Activated naive CD4-positive, alpha-beta T cell treated with Interleukin-2 at 50 U/mL for 16 hours (primary cell): ENCODE data around the gene GALNT17.
"Not testable (repeated sequence)": the region's sequence is repeated elsewhere in the genome, so short reads cannot be mapped to it uniquely, and the experiment has no call there.

Experiments
- DNase-seq: peaks from one replicate; pipeline ENCODE4 v3.0.0-alpha.2; 2020

The GALNT17 gene

GRCh38 chr7:71237945-71238344, 106.0 kb downstream of the GALNT17 start:
- DNase-seq, result no peak

DNA sequence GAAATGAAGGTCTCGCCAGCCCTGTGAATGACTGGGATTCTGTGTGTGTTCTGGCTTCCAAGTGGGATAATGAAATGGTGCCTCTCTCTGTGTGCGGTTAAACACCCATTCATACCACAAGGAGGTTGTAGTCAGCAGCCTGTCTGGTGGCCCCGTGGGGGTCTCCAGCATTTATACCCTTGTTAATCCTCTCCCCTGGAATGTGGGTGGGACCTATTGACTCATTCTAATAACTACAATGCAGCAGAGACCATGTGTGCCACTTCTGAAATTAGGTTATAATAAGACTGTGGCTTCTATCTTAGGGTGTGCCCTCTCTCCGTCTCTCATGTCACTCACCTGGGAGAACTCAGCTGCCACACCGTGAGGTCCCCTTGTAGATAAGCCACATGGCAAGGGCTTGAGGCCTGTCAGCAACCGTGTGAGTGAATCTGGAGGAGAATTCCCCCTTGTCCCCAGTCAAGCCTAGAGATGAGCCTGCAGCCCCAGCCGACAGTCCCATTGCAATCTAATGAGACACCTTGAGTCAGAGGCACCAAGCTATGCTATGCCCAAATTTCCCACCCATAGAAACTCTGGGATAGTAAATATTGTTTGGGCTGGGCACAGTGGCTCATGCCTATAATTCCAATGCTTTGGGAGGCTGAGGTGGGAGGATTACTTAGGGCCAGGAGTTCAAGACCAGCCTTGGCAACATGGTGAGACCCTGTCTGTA, 106.8 kb downstream of the GALNT17 start:
- no peak for DNase-seq

GRCh38 chr7:71239586-71240268, 107.8 kb downstream of the GALNT17 start:
- DNase-seq, result no peak

GRCh38 chr7:71243736-71244410, 111.9 kb downstream of the GALNT17 start:
- DNase-seq, result no peak

GRCh38 chr7:71245038-71245437, 113.1 kb downstream of the GALNT17 start:
- DNase-seq, result no peak

DNA sequence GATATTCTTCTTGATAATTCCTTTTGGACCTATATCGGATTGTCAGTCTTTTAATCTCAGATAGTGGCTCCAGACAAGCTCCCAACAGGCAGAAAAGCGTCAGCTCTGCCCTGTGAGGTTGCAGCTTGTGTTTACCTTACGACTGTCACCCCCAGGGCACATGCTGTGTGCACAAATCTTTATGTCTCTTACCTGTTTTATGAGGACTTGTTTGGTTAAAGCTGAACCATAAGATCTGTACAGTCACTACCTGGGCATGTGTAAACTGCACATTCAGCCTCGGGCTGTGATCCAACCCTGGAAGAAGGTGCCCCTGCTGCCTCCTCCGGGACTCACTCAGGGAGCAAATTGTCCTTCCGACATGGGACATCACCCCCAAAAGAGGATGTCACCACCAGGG, 119.8 kb downstream of the GALNT17 start:
- DNase-seq, result no peak

GRCh38 chr7:71254751-71255150, 122.8 kb downstream of the GALNT17 start:
- no peak for DNase-seq

- DNase-seq, result no peak
These were observed 123.7 kb downstream of the GALNT17 start for GRCh38 chr7:71255537-71256178.

- no peak for DNase-seq
These were observed 129.1 kb downstream of the GALNT17 start for GRCh38 chr7:71261066-71261465.

- DNase-seq, result not testable (repeated sequence)
These were observed 130.9 kb downstream of the GALNT17 start for GRCh38 chr7:71262834-71263233.

GRCh38 chr7:71264005-71264404, 132.1 kb downstream of the GALNT17 start:
- DNase-seq, result no peak

GRCh38 chr7:71266912-71267311, 135.0 kb downstream of the GALNT17 start:
- no peak for DNase-seq

GRCh38 chr7:71267734-71268469, 136.0 kb downstream of the GALNT17 start:
- DNase-seq, result no peak

DNA sequence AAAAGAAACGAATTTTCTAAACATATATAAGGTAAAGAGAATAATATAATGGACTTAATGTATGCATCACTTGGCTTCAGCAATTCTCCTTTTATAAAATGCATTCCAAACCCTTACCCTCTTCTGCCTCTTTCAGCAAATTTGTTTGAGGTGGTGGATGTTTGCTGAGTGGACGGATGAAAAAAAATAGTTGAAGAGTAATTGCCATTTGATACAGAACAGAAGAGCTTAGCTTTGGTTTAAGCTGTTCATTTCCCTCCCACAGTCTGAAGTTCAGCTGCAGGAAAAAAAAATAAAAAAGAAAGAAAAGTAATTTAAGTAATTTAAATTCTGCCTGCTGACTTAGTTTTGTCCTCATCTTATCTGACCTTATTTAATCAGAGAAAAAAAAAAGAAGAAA, 138.6 kb downstream of the GALNT17 start:
- DNase-seq, result no peak

- DNase-seq, result no peak
These were observed 139.3 kb downstream of the GALNT17 start for GRCh38 chr7:71271203-71271602.

DNA sequence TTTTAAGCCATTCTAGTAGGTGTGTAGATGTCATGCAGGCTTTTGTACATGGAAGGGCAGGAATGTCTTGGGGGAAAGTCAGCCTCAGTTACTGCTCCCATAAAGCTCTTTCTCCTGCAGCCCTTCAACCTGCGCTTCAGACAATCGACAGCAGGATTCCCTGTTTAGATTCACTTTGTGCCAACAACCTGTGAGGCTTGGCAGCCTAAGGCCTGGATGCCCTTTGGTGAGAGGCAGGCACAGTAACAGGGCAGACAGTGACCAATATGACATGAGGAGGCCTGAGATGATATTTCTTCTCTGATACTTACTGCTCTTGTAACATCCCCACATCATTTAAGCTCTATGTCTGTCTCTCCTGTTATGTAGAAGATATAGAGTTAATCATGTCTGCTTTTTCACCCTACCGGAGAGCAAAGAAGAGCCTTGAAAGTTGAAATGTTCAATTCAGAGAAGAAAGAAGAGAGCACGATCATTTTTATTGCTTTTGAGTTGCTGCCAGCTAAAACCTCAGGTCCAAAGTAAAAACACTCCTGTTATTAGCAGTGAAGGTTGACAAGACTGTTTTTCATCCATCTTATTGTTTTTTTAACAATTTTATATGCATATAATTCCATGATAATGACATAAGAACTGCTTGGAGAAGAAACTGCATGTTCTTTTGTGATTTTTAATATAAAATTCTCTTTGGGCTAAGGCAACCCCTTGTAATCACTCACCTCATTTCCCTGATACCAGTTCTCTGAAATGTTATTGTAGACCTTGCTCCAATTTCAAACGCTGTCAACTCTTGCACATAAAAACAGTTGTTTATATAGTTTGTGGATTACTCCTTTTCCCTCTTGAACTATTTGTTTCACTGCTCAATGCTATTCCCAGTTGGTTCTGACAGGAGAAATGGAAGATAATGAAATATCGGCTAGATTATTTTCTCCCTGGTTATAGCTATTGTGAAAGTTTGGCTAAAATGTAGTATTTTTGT, 140.9 kb downstream of the GALNT17 start:
- no peak for DNase-seq

DNA sequence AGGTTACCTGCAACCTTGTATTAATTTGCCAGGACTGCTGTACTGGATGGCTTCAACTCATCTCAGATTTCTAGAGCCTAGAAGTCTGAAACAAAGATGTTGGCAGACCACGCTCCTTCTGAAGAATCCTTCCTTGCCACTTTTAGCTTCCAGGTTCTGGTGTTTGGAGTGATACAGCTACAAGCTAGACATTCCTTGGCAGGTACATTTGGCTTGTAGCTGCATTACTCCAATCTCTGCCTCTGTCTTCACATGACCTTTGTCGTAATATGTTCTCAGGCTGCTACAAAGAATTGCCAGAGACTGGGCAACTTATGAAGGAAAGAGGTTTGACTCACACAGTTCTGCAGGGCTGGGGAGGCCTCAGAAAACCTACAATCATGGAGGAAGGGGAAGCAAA, 146.3 kb downstream of the GALNT17 start:
- no peak for DNase-seq

- no peak for DNase-seq
These were observed 149.3 kb downstream of the GALNT17 start for GRCh38 chr7:71281261-71281660.

DNA sequence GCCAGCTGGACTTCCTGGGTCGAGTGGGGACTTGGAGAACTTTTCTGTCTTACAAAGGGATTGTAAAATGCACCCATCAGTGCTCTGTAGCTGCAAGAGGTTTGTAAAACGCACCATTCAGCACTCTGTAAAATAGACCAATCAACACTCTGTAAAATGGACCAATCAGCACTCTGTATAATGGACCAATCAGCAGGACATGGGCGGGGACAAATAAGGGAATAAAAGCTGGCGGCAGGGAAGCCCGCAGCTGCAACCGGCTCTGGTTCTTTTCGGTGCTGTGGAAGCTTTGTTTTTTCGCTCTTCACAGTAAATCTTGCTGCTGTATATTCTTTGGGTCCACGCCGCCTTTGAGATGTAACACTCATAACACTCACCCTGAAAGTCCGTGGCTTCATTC, 151.9 kb downstream of the GALNT17 start:
- no peak for DNase-seq

DNA sequence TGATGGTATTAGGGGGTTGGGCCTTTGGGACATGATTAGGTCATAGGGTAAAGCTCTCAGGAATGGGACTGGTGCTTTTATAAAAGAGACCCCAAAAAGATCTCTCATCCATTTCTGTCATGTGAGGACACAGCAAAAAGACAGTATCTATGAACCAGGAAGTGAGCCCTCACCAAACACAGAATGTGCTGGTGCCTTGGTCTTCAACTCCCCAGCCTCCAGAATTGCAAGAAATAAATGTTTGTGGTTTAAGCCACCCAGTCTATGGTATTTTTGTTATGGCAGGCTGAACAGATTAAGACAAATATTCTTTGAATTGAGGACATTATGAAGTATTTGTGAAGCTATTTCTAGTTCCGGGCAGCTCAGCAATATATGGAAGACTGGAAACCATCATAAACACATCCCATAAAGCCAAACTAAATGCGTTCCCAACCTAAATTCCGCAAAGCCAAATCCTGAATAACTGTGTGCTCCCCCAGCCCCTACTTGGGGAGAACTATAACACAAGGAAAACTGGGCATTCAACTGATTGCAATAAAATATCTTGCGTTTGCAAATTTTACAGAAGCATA, 153.7 kb downstream of the GALNT17 start:
- DNase-seq, result no peak

DNA sequence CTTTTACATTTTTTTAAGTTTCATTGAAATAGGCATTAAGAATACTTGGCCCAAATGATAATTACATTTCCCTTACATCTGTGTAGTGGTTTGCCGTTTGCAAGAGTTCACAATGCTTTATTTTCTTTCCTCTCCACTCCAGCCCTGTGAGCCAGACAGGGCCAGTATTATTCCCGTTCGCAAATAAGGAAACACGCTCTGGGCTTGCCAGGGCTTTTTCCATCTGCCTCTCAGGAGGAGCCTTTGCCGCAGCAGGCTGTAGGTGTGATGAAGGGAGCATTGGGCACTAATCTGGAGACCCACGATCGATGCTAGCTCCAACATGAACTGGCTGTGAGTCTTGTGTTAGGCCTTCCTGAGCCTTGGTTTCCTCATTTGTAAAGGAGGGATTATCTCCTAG, 154.4 kb downstream of the GALNT17 start:
- DNase-seq, result no peak
